GM12873 (cell line): ENCODE data around the gene AMER2.

Experiments used
- CTCF ChIP-seq: IDR thresholded peaks from 2 replicates; pipeline ENCODE4 v1.5.1; 2012; ENCODE audit warnings: low read depth, mild to moderate bottlenecking, moderate library complexity, low read length, control low read depth; ENCODE audit not compliant: insufficient read depth; ENCODE audit errors: missing control alignments

AMER2 gene

GRCh38 chr13:25210842-25211569, 38.9 kb upstream of the AMER2 start:
- no peak for TF ChIP-seq CTCF

GRCh38 chr13:25207291-25207810, 35.3 kb upstream of the AMER2 start:
- TF ChIP-seq CTCF, result no peak

GRCh38 chr13:25204863-25205262, 32.8 kb upstream of the AMER2 start:
- no peak for TF ChIP-seq CTCF

GRCh38 chr13:25203127-25203740, 31.1 kb upstream of the AMER2 start:
- no peak for TF ChIP-seq CTCF

- TF ChIP-seq CTCF, result no peak
Observed at GRCh38 chr13:25200783-25201182, 28.7 kb upstream of the AMER2 start.

GRCh38 chr13:25198647-25199046, 26.6 kb upstream of the AMER2 start:
- no peak for TF ChIP-seq CTCF

GRCh38 chr13:25196971-25197370, 24.9 kb upstream of the AMER2 start:
- TF ChIP-seq CTCF, result no peak
